A549 (cell line): ENCODE measurements around the gene RNGTT.

Source experiments
- POLR2A ChIP-seq: IDR thresholded peaks from 2 replicates; pipeline ENCODE4 v1.6.1; 2012; ENCODE audit warnings: mild to moderate bottlenecking, low read length
- TF ChIP-seq, protein P1 (sequence below): fragments of 200-600 bp; sonication (generic); IDR thresholded peaks from 2 replicates; pipeline ENCODE4 v1.6.1; 2016; ENCODE audit warnings: antibody characterized with exemption, mild to moderate bottlenecking, moderate library complexity

DNA sequence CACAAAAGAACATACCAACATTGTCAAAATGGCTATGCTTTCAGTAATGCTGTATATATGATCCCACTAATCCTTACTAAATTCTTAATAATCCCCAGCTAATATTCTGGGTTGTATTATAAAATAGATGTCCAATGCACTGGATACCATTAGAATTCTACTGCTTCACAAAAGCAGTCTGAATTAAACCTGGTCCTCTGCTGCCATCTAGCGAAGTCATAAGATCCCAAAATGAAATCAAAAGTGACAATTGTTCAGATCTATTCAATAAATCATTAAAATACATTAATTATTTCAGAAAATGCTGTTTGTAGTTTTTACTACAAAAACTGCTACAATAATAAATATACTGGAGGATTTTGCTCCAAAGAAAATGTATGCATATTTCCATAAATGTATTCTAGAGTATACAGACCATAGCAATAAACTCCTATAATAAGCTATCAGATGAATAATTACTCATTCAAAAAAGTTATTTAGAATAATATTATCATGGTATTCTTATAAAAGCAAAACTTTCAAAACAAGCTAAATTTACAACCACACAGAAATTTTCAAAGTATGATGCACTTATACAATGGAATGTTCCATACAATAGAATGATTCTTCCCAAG is 92.6 kb downstream of the RNGTT start:
- TF ChIP-seq, protein P1, sequence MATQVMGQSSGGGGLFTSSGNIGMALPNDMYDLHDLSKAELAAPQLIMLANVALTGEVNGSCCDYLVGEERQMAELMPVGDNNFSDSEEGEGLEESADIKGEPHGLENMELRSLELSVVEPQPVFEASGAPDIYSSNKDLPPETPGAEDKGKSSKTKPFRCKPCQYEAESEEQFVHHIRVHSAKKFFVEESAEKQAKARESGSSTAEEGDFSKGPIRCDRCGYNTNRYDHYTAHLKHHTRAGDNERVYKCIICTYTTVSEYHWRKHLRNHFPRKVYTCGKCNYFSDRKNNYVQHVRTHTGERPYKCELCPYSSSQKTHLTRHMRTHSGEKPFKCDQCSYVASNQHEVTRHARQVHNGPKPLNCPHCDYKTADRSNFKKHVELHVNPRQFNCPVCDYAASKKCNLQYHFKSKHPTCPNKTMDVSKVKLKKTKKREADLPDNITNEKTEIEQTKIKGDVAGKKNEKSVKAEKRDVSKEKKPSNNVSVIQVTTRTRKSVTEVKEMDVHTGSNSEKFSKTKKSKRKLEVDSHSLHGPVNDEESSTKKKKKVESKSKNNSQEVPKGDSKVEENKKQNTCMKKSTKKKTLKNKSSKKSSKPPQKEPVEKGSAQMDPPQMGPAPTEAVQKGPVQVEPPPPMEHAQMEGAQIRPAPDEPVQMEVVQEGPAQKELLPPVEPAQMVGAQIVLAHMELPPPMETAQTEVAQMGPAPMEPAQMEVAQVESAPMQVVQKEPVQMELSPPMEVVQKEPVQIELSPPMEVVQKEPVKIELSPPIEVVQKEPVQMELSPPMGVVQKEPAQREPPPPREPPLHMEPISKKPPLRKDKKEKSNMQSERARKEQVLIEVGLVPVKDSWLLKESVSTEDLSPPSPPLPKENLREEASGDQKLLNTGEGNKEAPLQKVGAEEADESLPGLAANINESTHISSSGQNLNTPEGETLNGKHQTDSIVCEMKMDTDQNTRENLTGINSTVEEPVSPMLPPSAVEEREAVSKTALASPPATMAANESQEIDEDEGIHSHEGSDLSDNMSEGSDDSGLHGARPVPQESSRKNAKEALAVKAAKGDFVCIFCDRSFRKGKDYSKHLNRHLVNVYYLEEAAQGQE, result no peak
- no peak for TF ChIP-seq POLR2A
